SK-N-SH (cell line): ENCODE results near the gene THOC7. TPM values are rescaled to one million over a fixed set of nuclear protein-coding genes. Genes with fewer than 3 reads are reported as not detected.
A peak's percentile ranks its signal among the peaks of the same experiment; 100 is the strongest.

ENCODE experiments used
- CTCF ChIA-PET: fragments of 300-600, 350-600 bp; formaldehyde crosslinking; extraction: SDS; loops from one replicate; lab custom pipeline; 2021; lab: Yijun Ruan, JAX
- POLR2A ChIA-PET: fragments of 350-600 bp; sonication (Branson Sonifier 250); formaldehyde crosslinking; extraction: SDS; loops from one replicate; lab custom pipeline; 2020; ENCODE audit warnings: antibody characterized with exemption, inconsistent platforms; lab: Yijun Ruan, JAX
- DNase-seq: peaks from one replicate; pipeline ENCODE4 v3.0.0; 2012
- H2AFZ ChIP-seq: fragments of 200-600 bp; sonication (generic); 2 replicates; pipeline ENCODE4 v1.8.1; 2016; ENCODE audit warnings: antibody characterized with exemption, mild to moderate bottlenecking, low read depth
- H3F3A ChIP-seq: fragments of 200-600 bp; sonication (generic); replicated peaks from 2 replicates; pipeline ENCODE3; 2016; ENCODE audit warnings: antibody characterized with exemption, mild to moderate bottlenecking; ENCODE audit not compliant: insufficient read depth
- H3K27ac ChIP-seq, 2 experiments: fragments of 200-500 bp in 1 of 2; fragments of 200-600 bp in 1 of 2; sonication (Bioruptor generic) in 1 of 2; sonication (generic), shearing (Covaris generic) in 1 of 2; 2 replicates each; pipeline versions ENCODE4 v1.5.1 to v1.6.1; 2014 to 2016; ENCODE audit warnings: low read depth in 2 of 2, inconsistent platforms in 1 of 2, low read length in 1 of 2, mild to moderate bottlenecking in 1 of 2, mixed read lengths in 1 of 2
- H3K27me3 ChIP-seq: fragments of 200-600 bp; sonication (generic), shearing (Covaris generic); 2 replicates; pipeline ENCODE4 v1.6.1; 2016; ENCODE audit warnings: mixed run types; ENCODE audit not compliant: insufficient read depth
- H3K36me3 ChIP-seq, 2 experiments: fragments of 200-500 bp in 1 of 2; fragments of 200-600 bp in 1 of 2; sonication (Bioruptor generic) in 1 of 2; sonication (generic) in 1 of 2; replicated peaks in 1 of 2; 2 replicates each; pipeline versions ENCODE3 to v1.5.1; 2014 to 2016; ENCODE audit warnings: low read length in 1 of 2, mild to moderate bottlenecking in 1 of 2; ENCODE audit not compliant: insufficient read depth in 2 of 2, control insufficient read depth in 1 of 2
- H3K4me1 ChIP-seq, 2 experiments: fragments of 200-500 bp in 1 of 2; fragments of 200-600 bp in 1 of 2; sonication (Bioruptor generic) in 1 of 2; sonication (generic), shearing (Covaris generic) in 1 of 2; 2 replicates each; pipeline versions ENCODE4 v1.5.1 to v1.6.1; 2014 to 2016; ENCODE audit warnings: low read depth in 1 of 2, low read length in 1 of 2, mixed run types in 1 of 2; ENCODE audit not compliant: insufficient read depth in 2 of 2, control insufficient read depth in 1 of 2
- H3K4me2 ChIP-seq: fragments of 200-600 bp; sonication (generic), shearing (Covaris generic); 2 replicates; pipeline ENCODE4 v1.6.1; 2017; ENCODE audit warnings: mixed run types
- H3K4me3 ChIP-seq, 2 experiments: fragments of 200-500 bp in 1 of 2; fragments of 200-600 bp in 1 of 2; sonication (Bioruptor generic) in 1 of 2; sonication (generic), shearing (Covaris generic) in 1 of 2; 2 replicates each; pipeline versions ENCODE4 v1.5.1 to v1.8.1; 2014 to 2016; ENCODE audit warnings: low read depth in 2 of 2, inconsistent platforms in 1 of 2, low read length in 1 of 2, mild to moderate bottlenecking in 1 of 2, mixed read lengths in 1 of 2, moderate library complexity in 1 of 2
- H3K79me2 ChIP-seq: fragments of 200-600 bp; sonication (generic); 2 replicates; pipeline ENCODE4 v1.8.1; 2017; ENCODE audit warnings: mild to moderate bottlenecking; ENCODE audit not compliant: insufficient read depth
- H3K9ac ChIP-seq: fragments of 200-600 bp; sonication (generic); 2 replicates; pipeline ENCODE4 v1.6.1; 2017; ENCODE audit warnings: mixed run types
- H3K9me2 ChIP-seq: fragments of 200-600 bp; sonication (generic); 2 replicates; pipeline ENCODE4 v1.6.1; 2017; ENCODE audit warnings: mixed run types
- H3K9me3 ChIP-seq: fragments of 200-600 bp; sonication (generic); 2 replicates; pipeline ENCODE4 v1.6.1; 2017; ENCODE audit warnings: mixed run types, mild to moderate bottlenecking, moderate library complexity
- H4K20me1 ChIP-seq: fragments of 200-600 bp; sonication (generic); 2 replicates; pipeline ENCODE4 v1.6.1; 2017; ENCODE audit warnings: mild to moderate bottlenecking, mixed run types; ENCODE audit not compliant: insufficient read depth
- CTCF ChIP-seq: fragments of 200-600 bp; sonication (generic); IDR thresholded peaks from 2 replicates; pipeline ENCODE4 v1.6.1; 2017; ENCODE audit warnings: antibody characterized with exemption, mild to moderate bottlenecking, moderate library complexity
- GATA2 ChIP-seq: sonication (generic); formaldehyde crosslinking; IDR thresholded peaks from 2 replicates; pipeline ENCODE4 v1.5.0; 2020; ENCODE audit warnings: mild to moderate bottlenecking, missing genetic modification reagents
- IRF3 ChIP-seq: fragments of 150-350 bp; IDR thresholded peaks from 2 replicates; pipeline ENCODE4 v1.6.1; 2016; ENCODE audit warnings: mild to moderate bottlenecking, low read depth, low read length
- NFIC ChIP-seq: IDR thresholded peaks from 2 replicates; pipeline ENCODE4 v1.4.0; 2012; ENCODE audit warnings: borderline replicate concordance
- NRF1 ChIP-seq: IDR thresholded peaks from 2 replicates; pipeline ENCODE4 v1.6.1; 2012; ENCODE audit warnings: low read depth, mild to moderate bottlenecking, low read length
- RAD21 ChIP-seq: IDR thresholded peaks from 2 replicates; pipeline ENCODE4 v1.6.1; 2012; ENCODE audit warnings: mild to moderate bottlenecking, low read length
- RFX5 ChIP-seq: IDR thresholded peaks from 2 replicates; pipeline ENCODE4 v1.6.1; 2012; ENCODE audit warnings: mild to moderate bottlenecking, improper control_type of control experiment, low read length
- SMC3 ChIP-seq: IDR thresholded peaks from 2 replicates; pipeline ENCODE4 v1.6.1; 2012; ENCODE audit warnings: low read depth, low read length, improper control_type of control experiment
- USF2 ChIP-seq: fragments of 150-350 bp; IDR thresholded peaks from 2 replicates; pipeline ENCODE4 v1.6.1; 2017; ENCODE audit warnings: antibody characterized with exemption, low read length, low read depth, borderline replicate concordance
- WGBS: methylation state at CpG from one replicate; pipeline ENCODE4 v1.1.6; 2017; ENCODE audit warnings: low lambda C conversion rate; 5-methylcytosine and 5-hydroxymethylcytosine counted together
- polyA plus RNA-seq, 3 experiments: library from polyadenylated mRNA; depleted of rRNA; stranded (reverse); fragments of >200 nt; gene quantifications; 2 replicates each; pipeline ENCODE4 v1.2.3, GENCODE V29; 2012

The THOC7 gene
- polyA plus RNA-seq, 1 of the 3 experiments (the other 2 are of a cell fraction), result 35.6 TPM

GRCh38 chr3:63819151-63819398 is 44.5 kb downstream of the THOC7 start, which contains the start of gene C3orf49 (continued):
- TF ChIP-seq IRF3 (no peak), NFIC (no peak), RAD21 (no peak)
- TF ChIP-seq, all 33 proteins: peak for 0

- H3K4me2 ChIP-seq, result no peak overlapping the region
These were observed 45.1 kb downstream of the THOC7 start for GRCh38 chr3:63818282-63819150.

More at GRCh38 chr3:63818282-63819150, 45.1 kb downstream of the THOC7 start:
- ChIA-PET POLR2A (interaction anchor here (0.6 to 1.0 kb wide), 3 partner anchors 338 to 475 kb away, joined by 3 read pairs; no protein-coding TSS in a partner anchor), CTCF (interaction anchor here (0.6 to 17.2 kb wide), 60 partner anchors 11 to 1182 kb away, joined by 3 to 444 read pairs (median 4); partner anchors contain the start of genes ATXN7, SNTN and THOC7)
- TF ChIP-seq USF2, result no peak
- TF ChIP-seq CTCF, result peak; percentile 95
- 0 out of 2 replicates have a peak, but pooled peaks have one; percentile 14 for TF ChIP-seq NRF1
- peak; percentile 87 for TF ChIP-seq SMC3
- TF ChIP-seq NFIC, result peak; percentile 32; the same call in 1 of the 2 replicates
- TF ChIP-seq RAD21, result peak; percentile 92
- TF ChIP-seq RFX5, result 0 out of 2 replicates have a peak, but pooled peaks have one; percentile 22
- no peak for TF ChIP-seq GATA2 (CRISPR knock-in tag)
- peaks cover 0 to 3% of the 10 kb centered on the region in 2 experiments; a peak in 2 of 4 replicates for H3K4me1 ChIP-seq
- no peaks in the 10 kb centered on the region for H3K36me3 ChIP-seq
- no peak overlapping the region for H3K9ac ChIP-seq
- H3K27me3 ChIP-seq, result no peaks in the 10 kb centered on the region
- H3K9me2 ChIP-seq, result no peaks in the 10 kb centered on the region
- H3K4me3 ChIP-seq, result no peak overlapping the region; a peak in 1 of 4 replicates
- 28% methylated on average over 10 of the region's 10 CpGs for WGBS
- no peak overlapping the region for H2AFZ ChIP-seq
- peaks cover 5% of the 10 kb centered on the region for H3F3A ChIP-seq
- H3K27ac ChIP-seq, result no peak overlapping the region
- H3K9me3 ChIP-seq, result no peaks in the 10 kb centered on the region
- DNase-seq, result peak; percentile 56
- no peaks in the 10 kb centered on the region for H3K79me2 ChIP-seq
- H4K20me1 ChIP-seq, result no peaks in the 10 kb centered on the region
